ENCODE results near the gene PEX12.
"Not testable (repeated sequence)": the region's sequence is repeated elsewhere in the genome, so short reads cannot be mapped to it uniquely, and the experiment has no call there.

The PEX12 gene

GRCh38 chr17:35578197-35578928 lies at the start of gene PEX12:
Gene PEX12 (minus strand): TSS chr17:35578571. CDS start chr17:35578021, 550 bp downstream.
- intact Hi-C loops (cut with micrococcal nuclease): loop anchor here (5.0 kb wide), 1 partner anchor 36 kb away; no protein-coding TSS in a partner anchor
- peaks cover 35% of the 10 kb centered on the region for H3K36me3 Mint-ChIP-seq (ENCODE audit: low read depth)
- H3K27ac Mint-ChIP-seq: peak within 1 kb of the TSS; percentile 80
- peak within 1 kb of the TSS; percentile 80 for H3K4me3 Mint-ChIP-seq
- H3K27me3 Mint-ChIP-seq: peaks cover 4% of the 10 kb centered on the region
- no peaks in the 10 kb centered on the region for H3K9me3 Mint-ChIP-seq
- peaks cover 13% of the 10 kb centered on the region for H3K4me1 Mint-ChIP-seq (ENCODE audit: low read depth)

- Mint-ChIP-seq H3K9me3 (no peaks in the 10 kb centered on the region), H3K4me3 (no peak overlapping the region), H3K27ac (no peak overlapping the region), H3K4me1 (ENCODE audit: low read depth) (no peaks in the 10 kb centered on the region), H3K36me3 (ENCODE audit: low read depth) (peaks cover 80% of the 10 kb centered on the region), H3K27me3 (no peaks in the 10 kb centered on the region)
- intact Hi-C loops (cut with micrococcal nuclease): no loop called here
These were observed 49.0 kb upstream of the PEX12 start for GRCh38 chr17:35627417-35627816.

GRCh38 chr17:35621768-35622167 lies 43.4 kb upstream of the PEX12 start:
- H3K27me3 Mint-ChIP-seq: no peaks in the 10 kb centered on the region
- no peaks in the 10 kb centered on the region for H3K9me3 Mint-ChIP-seq
- intact Hi-C loops (cut with micrococcal nuclease): no loop called here
- H3K36me3 Mint-ChIP-seq (ENCODE audit: low read depth): peaks cover 47% of the 10 kb centered on the region
- peaks cover 7% of the 10 kb centered on the region for H3K4me1 Mint-ChIP-seq (ENCODE audit: low read depth)
- no peak overlapping the region for H3K4me3 Mint-ChIP-seq
- no peak overlapping the region for H3K27ac Mint-ChIP-seq

- Mint-ChIP-seq H3K4me3 (no peak overlapping the region), H3K36me3 (ENCODE audit: low read depth) (peaks cover 37% of the 10 kb centered on the region), H3K4me1 (ENCODE audit: low read depth) (peaks cover 7% of the 10 kb centered on the region), H3K27me3 (no peaks in the 10 kb centered on the region), H3K27ac (no peak overlapping the region), H3K9me3 (no peaks in the 10 kb centered on the region)
- intact Hi-C loops (cut with micrococcal nuclease): no loop called here
These were observed 40.3 kb upstream of the PEX12 start for GRCh38 chr17:35618628-35619027.

- Mint-ChIP-seq H3K27me3 (no peaks in the 10 kb centered on the region), H3K4me3 (no peak overlapping the region), H3K4me1 (ENCODE audit: low read depth) (peaks cover 7% of the 10 kb centered on the region), H3K36me3 (ENCODE audit: low read depth) (peaks cover 39% of the 10 kb centered on the region), H3K27ac (no peak overlapping the region), H3K9me3 (no peaks in the 10 kb centered on the region)
- intact Hi-C loops (cut with micrococcal nuclease): no loop called here
These were observed 39.1 kb upstream of the PEX12 start for GRCh38 chr17:35617505-35617904.

- Mint-ChIP-seq H3K4me3 (no peak overlapping the region), H3K4me1 (ENCODE audit: low read depth) (peaks cover 7% of the 10 kb centered on the region), H3K9me3 (no peaks in the 10 kb centered on the region), H3K27ac (no peak overlapping the region), H3K27me3 (no peaks in the 10 kb centered on the region), H3K36me3 (ENCODE audit: low read depth) (peaks cover 45% of the 10 kb centered on the region)
- intact Hi-C loops (cut with micrococcal nuclease): no loop called here
These were observed 38.2 kb upstream of the PEX12 start for GRCh38 chr17:35616536-35616935.

GRCh38 chr17:35614810-35615209 lies 36.4 kb upstream of the PEX12 start:
- intact Hi-C loops (cut with micrococcal nuclease): no loop called here
- Mint-ChIP-seq H3K36me3 (ENCODE audit: low read depth) (peaks cover 53% of the 10 kb centered on the region), H3K4me1 (ENCODE audit: low read depth) (no peaks in the 10 kb centered on the region), H3K27me3 (no peaks in the 10 kb centered on the region), H3K9me3 (no peaks in the 10 kb centered on the region), H3K4me3 (no peak overlapping the region), H3K27ac (no peak overlapping the region)

- intact Hi-C loops (cut with micrococcal nuclease): loop anchor here (1.0 kb wide), 1 partner anchor 134 kb away; no protein-coding TSS in a partner anchor
- Mint-ChIP-seq H3K27me3 (no peaks in the 10 kb centered on the region), H3K36me3 (ENCODE audit: low read depth) (peaks cover 64% of the 10 kb centered on the region), H3K9me3 (no peaks in the 10 kb centered on the region), H3K4me1 (ENCODE audit: low read depth) (no peaks in the 10 kb centered on the region), H3K4me3 (no peak overlapping the region), H3K27ac (no peak overlapping the region)
These were observed 34.7 kb upstream of the PEX12 start for GRCh38 chr17:35612924-35613521.

- H3K27me3 Mint-ChIP-seq; H3K9me3 Mint-ChIP-seq; H3K27ac Mint-ChIP-seq; intact Hi-C loops (cut with micrococcal nuclease); H3K4me1 Mint-ChIP-seq (ENCODE audit: low read depth); H3K4me3 Mint-ChIP-seq: not testable (repeated sequence)
- H3K36me3 Mint-ChIP-seq (ENCODE audit: low read depth): peaks cover 77% of the 10 kb centered on the region
These were observed 32.4 kb upstream of the PEX12 start for GRCh38 chr17:35610746-35611145.

- Mint-ChIP-seq H3K4me1 (ENCODE audit: low read depth) (no peaks in the 10 kb centered on the region), H3K27me3 (no peaks in the 10 kb centered on the region), H3K27ac (no peak overlapping the region), H3K36me3 (ENCODE audit: low read depth) (peaks cover 82% of the 10 kb centered on the region), H3K9me3 (no peaks in the 10 kb centered on the region), H3K4me3 (no peak overlapping the region)
- intact Hi-C loops (cut with micrococcal nuclease): no loop called here
These were observed 31.5 kb upstream of the PEX12 start for GRCh38 chr17:35609831-35610230.

- intact Hi-C loops (cut with micrococcal nuclease): no loop called here
- no peaks in the 10 kb centered on the region for H3K9me3 Mint-ChIP-seq
- peaks cover 95% of the 10 kb centered on the region for H3K36me3 Mint-ChIP-seq (ENCODE audit: low read depth)
- no peak overlapping the region for H3K27ac Mint-ChIP-seq
- H3K4me3 Mint-ChIP-seq: no peak overlapping the region
- no peaks in the 10 kb centered on the region for H3K4me1 Mint-ChIP-seq (ENCODE audit: low read depth)
- H3K27me3 Mint-ChIP-seq: no peaks in the 10 kb centered on the region
These were observed 29.0 kb upstream of the PEX12 start for GRCh38 chr17:35607239-35607847.

GRCh38 chr17:35605678-35606077 lies 27.3 kb upstream of the PEX12 start:
- H3K4me1 Mint-ChIP-seq (ENCODE audit: low read depth): no peaks in the 10 kb centered on the region
- no peak overlapping the region for H3K4me3 Mint-ChIP-seq
- H3K27ac Mint-ChIP-seq: no peak overlapping the region
- intact Hi-C loops (cut with micrococcal nuclease): no loop called here
- H3K9me3 Mint-ChIP-seq: no peaks in the 10 kb centered on the region
- peaks cover 97% of the 10 kb centered on the region for H3K36me3 Mint-ChIP-seq (ENCODE audit: low read depth)
- H3K27me3 Mint-ChIP-seq: no peaks in the 10 kb centered on the region

- no peak overlapping the region for H3K4me3 Mint-ChIP-seq
- H3K27ac Mint-ChIP-seq: no peak overlapping the region
- H3K27me3 Mint-ChIP-seq: no peaks in the 10 kb centered on the region
- H3K4me1 Mint-ChIP-seq (ENCODE audit: low read depth): no peaks in the 10 kb centered on the region
- intact Hi-C loops (cut with micrococcal nuclease): no loop called here
- peaks cover 92% of the 10 kb centered on the region for H3K36me3 Mint-ChIP-seq (ENCODE audit: low read depth)
- H3K9me3 Mint-ChIP-seq: no peaks in the 10 kb centered on the region
These were observed 25.3 kb upstream of the PEX12 start for GRCh38 chr17:35603674-35604073.

GRCh38 chr17:35597604-35598003 lies 19.2 kb upstream of the PEX12 start:
- no peaks in the 10 kb centered on the region for H3K4me1 Mint-ChIP-seq (ENCODE audit: low read depth)
- peaks cover 75% of the 10 kb centered on the region for H3K36me3 Mint-ChIP-seq (ENCODE audit: low read depth)
- H3K9me3 Mint-ChIP-seq: no peaks in the 10 kb centered on the region
- H3K27me3 Mint-ChIP-seq: no peaks in the 10 kb centered on the region
- intact Hi-C loops (cut with micrococcal nuclease): no loop called here
- H3K27ac Mint-ChIP-seq: no peak overlapping the region
- no peak overlapping the region for H3K4me3 Mint-ChIP-seq
